Esophagus muscularis mucosa (tissue), 4 donors: ENCODE results near the gene SALL2.

ENCODE experiments used
- CTCF ChIP-seq, 3 experiments: fragments of 200-600 bp in 2 of 3; fragments of 450-650 bp in 1 of 3; sonication (generic) in 2 of 3; IDR thresholded peaks; one replicate each; pipeline ENCODE4 v1.5.1; 2017 to 2019; ENCODE audit warnings: antibody characterized with exemption in 3 of 3, mild to moderate bottlenecking in 2 of 3, moderate library complexity in 1 of 3
- EP300 ChIP-seq: sonication (generic); formaldehyde crosslinking; IDR thresholded peaks from one replicate; pipeline ENCODE4 v1.6.1; 2017; ENCODE audit warnings: antibody characterized with exemption
- POLR2AphosphoS5 ChIP-seq, 2 donors: sonication (generic); formaldehyde crosslinking; IDR thresholded peaks; one replicate each; pipeline ENCODE4 v1.6.1; 2017; ENCODE audit warnings: antibody characterized with exemption in 2 of 2

DNA sequence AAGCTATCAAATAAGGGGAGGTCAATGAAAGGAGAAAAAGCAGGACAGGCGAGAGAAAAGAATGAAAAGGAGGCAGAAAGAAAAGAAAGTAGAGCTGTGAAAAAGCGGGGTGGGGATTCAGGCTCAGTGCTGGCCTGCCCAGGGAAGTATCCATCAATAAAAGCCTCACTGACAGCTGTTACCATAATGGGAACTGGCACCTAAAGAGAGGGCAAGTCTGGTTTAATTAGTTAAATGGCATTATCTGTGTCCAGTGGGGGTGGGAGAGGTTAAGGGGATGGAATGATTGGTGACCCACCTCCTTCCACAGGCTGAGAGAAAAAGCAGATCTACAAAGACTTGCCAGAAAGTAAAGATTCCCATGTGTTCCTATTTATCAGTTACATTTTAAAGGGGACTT lies 7.4 kb downstream of the SALL2 start:
- TF ChIP-seq CTCF (IDR thresholded peaks at IDR 0.05) (no peak), POLR2AphosphoS5 (IDR thresholded peaks at IDR 0.05) (no peak), EP300 (no peak)
